Caco-2 (cell line): ENCODE results near the gene SHC3. TPM values are rescaled to one million over a fixed set of nuclear protein-coding genes. Genes with fewer than 3 reads are reported as not detected.

Experiments used
- BruUV-seq: library from RNA; stranded (reverse); fragments of 400-500 nt; replicated peaks from 2 replicates; lab custom pipeline; 2021; lab: Mats Ljungman, UMichigan
- CTCF ChIA-PET: fragments of 300-600 bp; sonication (Branson Sonifier 250); formaldehyde crosslinking; loops from one replicate; lab custom pipeline; 2022; ENCODE audit warnings: antibody characterized with exemption; lab: Charles Lee
- POLR2A ChIA-PET: fragments of 300-600 bp; sonication (Branson Sonifier 250); formaldehyde crosslinking; loops from one replicate; lab custom pipeline; 2022; ENCODE audit warnings: antibody characterized with exemption; lab: Charles Lee
- DNase-seq, 2 experiments: peaks; one replicate each; pipeline versions ENCODE4 v3.0.0 to v3.0.0-alpha.2; 2020 to 2022
- H3K27me3 ChIP-seq: replicated peaks from 2 replicates; pipeline ENCODE4 v1.6.0; 2011; ENCODE audit warnings: low read length; ENCODE audit not compliant: control insufficient read depth, insufficient read depth
- H3K36me3 ChIP-seq: 2 replicates; pipeline ENCODE4 v1.5.1; 2011; ENCODE audit warnings: low read length; ENCODE audit not compliant: control insufficient read depth, insufficient read depth
- H3K4me1 ChIP-seq: fragments of 250-450 bp; sonication (Bioruptor Pico); 2 replicates; pipeline ENCODE4 v1.5.1; 2020; ENCODE audit warnings: mild to moderate bottlenecking
- H3K4me3 ChIP-seq: 2 replicates; pipeline ENCODE4 v1.5.1; 2011; ENCODE audit warnings: low read depth, mild to moderate bottlenecking, control low read depth, low read length
- H3K9me3 ChIP-seq: fragments of 250-450 bp; sonication (Bioruptor Pico); 2 replicates; pipeline ENCODE4 v1.5.1; 2020; ENCODE audit warnings: mild to moderate bottlenecking, moderate library complexity
- H3K27ac Mint-ChIP-seq: one replicate; pipeline ENCODE4 v1.8.0; 2022; ENCODE audit warnings: mixed read lengths; ENCODE audit not compliant: unreplicated experiment
- H3K27me3 Mint-ChIP-seq: one replicate; pipeline ENCODE4 v1.8.0; 2022; ENCODE audit warnings: mixed read lengths; ENCODE audit not compliant: insufficient read depth, unreplicated experiment
- H3K36me3 Mint-ChIP-seq: one replicate; pipeline ENCODE4 v1.8.0; 2022; ENCODE audit warnings: mild to moderate bottlenecking, mixed read lengths; ENCODE audit not compliant: insufficient read depth, unreplicated experiment
- H3K4me1 Mint-ChIP-seq: one replicate; pipeline ENCODE4 v1.8.0; 2022; ENCODE audit warnings: low read depth, mixed read lengths; ENCODE audit not compliant: unreplicated experiment
- H3K4me3 Mint-ChIP-seq: one replicate; pipeline ENCODE4 v1.8.0; 2022; ENCODE audit warnings: mild to moderate bottlenecking, moderate library complexity, mixed read lengths; ENCODE audit not compliant: unreplicated experiment
- H3K9me3 Mint-ChIP-seq: one replicate; pipeline ENCODE4 v1.8.0; 2022; ENCODE audit warnings: mixed read lengths; ENCODE audit not compliant: unreplicated experiment
- intact Hi-C: fragments of 100-400 bp; cut with micrococcal nuclease; formaldehyde crosslinking; loops from one replicate; pipeline ENCODE4 v1.10.0; 2022; ENCODE audit not compliant: unreplicated experiment
- total RNA-seq: library from RNA; stranded (reverse); gene quantifications from 2 replicates; pipeline ENCODE4 v1.2.3, GENCODE V29; 2022
- TF ChIP-seq, protein P1 (sequence below), 2 experiments: fragments of 200-600 bp in 1 of 2; IDR thresholded peaks; 1 replicate in 1 of 2; 2 replicates in 1 of 2; pipeline versions ENCODE4 v1.5.1 to v1.8.0; 2011 to 2022; ENCODE audit warnings: antibody characterized with exemption in 1 of 2, control low read depth in 1 of 2, inconsistent platforms in 1 of 2, low read depth in 1 of 2, low read length in 1 of 2, mild to moderate bottlenecking in 1 of 2, moderate library complexity in 1 of 2; ENCODE audit not compliant: insufficient read depth in 1 of 2, severe bottlenecking in 1 of 2, unreplicated experiment in 1 of 2

Gene SHC3
- total RNA-seq, 1 experiment from 2014 or later: 0.20 TPM

DNA sequence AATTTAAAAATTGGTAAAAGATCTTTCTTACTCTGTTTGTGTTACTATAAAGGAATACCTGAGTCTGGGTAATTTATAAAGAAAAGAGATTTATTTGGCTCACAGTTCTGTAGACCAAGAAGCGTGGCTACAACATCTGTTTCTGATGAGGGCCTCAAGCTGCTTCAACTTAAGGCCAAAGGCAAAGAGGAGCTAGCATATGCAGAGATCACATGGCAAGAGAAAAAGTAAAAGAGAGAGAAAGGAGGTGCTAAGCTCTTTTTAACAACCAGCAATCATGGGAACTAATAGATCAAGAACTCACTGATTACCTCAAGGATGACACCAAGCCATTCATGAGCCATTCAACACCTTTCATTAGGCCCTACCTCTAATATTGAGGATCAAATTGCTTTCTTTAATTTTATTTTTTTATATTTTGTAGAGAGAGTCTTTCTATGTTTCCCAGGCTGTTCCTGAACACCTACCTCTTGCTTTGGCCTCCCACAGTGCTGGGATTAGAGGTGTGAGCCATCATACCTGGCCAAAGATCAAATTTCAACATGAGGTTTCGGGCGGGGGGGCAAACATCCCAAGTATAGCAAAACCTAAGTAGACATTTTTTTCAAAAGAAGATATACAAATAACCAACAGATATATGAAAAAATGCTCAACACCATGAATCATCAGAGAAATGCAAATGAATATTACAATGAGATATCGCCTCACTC is 16.0 kb upstream of the SHC3 start:
- TF ChIP-seq, protein P1, sequence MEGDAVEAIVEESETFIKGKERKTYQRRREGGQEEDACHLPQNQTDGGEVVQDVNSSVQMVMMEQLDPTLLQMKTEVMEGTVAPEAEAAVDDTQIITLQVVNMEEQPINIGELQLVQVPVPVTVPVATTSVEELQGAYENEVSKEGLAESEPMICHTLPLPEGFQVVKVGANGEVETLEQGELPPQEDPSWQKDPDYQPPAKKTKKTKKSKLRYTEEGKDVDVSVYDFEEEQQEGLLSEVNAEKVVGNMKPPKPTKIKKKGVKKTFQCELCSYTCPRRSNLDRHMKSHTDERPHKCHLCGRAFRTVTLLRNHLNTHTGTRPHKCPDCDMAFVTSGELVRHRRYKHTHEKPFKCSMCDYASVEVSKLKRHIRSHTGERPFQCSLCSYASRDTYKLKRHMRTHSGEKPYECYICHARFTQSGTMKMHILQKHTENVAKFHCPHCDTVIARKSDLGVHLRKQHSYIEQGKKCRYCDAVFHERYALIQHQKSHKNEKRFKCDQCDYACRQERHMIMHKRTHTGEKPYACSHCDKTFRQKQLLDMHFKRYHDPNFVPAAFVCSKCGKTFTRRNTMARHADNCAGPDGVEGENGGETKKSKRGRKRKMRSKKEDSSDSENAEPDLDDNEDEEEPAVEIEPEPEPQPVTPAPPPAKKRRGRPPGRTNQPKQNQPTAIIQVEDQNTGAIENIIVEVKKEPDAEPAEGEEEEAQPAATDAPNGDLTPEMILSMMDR (IDR thresholded peaks at IDR 0.05; ENCODE audit: insufficient read depth in 1 of 2, low read depth in 1 of 2, low read length in 1 of 2, severe bottlenecking in 1 of 2, unreplicated experiment in 1 of 2): no peak
- no peak overlapping the region for H3K4me3 Mint-ChIP-seq
- POLR2A ChIA-PET: no interaction called here
- CTCF ChIA-PET: no interaction called here
- no peak overlapping the region for H3K27ac Mint-ChIP-seq
- H3K27me3 Mint-ChIP-seq: no peaks in the 10 kb centered on the region
- H3K36me3 Mint-ChIP-seq: no peaks in the 10 kb centered on the region
- H3K4me1 Mint-ChIP-seq: peaks cover 7% of the 10 kb centered on the region
- no peaks in the 10 kb centered on the region for H3K9me3 Mint-ChIP-seq
- Histone ChIP-seq H3K9me3 (no peaks in the 10 kb centered on the region), H3K4me1 (no peaks in the 10 kb centered on the region; the same call in 1 of the 2 replicates), H3K36me3 (no peaks in the 10 kb centered on the region), H3K4me3 (no peak overlapping the region), H3K27me3 (no peaks in the 10 kb centered on the region)
- BruUV-seq: no TSS peak
- intact Hi-C loops: no loop called here
- DNase-seq: no peak

DNA sequence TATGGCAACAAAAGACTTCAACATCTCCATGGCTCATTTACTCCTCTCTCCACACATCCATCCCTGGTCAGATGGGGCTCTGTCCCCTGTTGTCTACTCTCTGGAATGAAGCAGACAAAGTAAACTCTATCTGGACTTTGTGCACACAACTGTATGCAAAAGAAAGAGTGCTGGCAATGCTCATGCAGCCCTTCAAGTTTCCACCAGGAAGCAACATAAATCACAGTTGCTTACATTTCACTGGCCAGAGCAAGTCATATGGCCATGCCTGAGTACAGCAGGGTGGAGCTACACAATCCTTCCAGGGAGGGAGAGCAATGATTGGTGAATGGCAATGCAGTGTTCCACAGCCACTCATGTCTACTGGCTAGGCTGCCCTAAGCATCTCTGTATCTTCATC is 12.4 kb upstream of the SHC3 start:
- H3K27me3 ChIP-seq: no peaks in the 10 kb centered on the region
- CTCF ChIA-PET: no interaction called here
- H3K9me3 ChIP-seq: no peaks in the 10 kb centered on the region
- no peak overlapping the region for H3K4me3 ChIP-seq
- Mint-ChIP-seq H3K4me3 (no peak overlapping the region), H3K9me3 (no peaks in the 10 kb centered on the region), H3K27ac (no peak overlapping the region), H3K27me3 (no peaks in the 10 kb centered on the region), H3K36me3 (no peaks in the 10 kb centered on the region), H3K4me1 (peaks cover 7% of the 10 kb centered on the region)
- no TSS peak for BruUV-seq
- no peaks in the 10 kb centered on the region for H3K36me3 ChIP-seq
- TF ChIP-seq, protein P1 (IDR thresholded peaks at IDR 0.05; ENCODE audit: insufficient read depth in 1 of 2, low read depth in 1 of 2, low read length in 1 of 2, severe bottlenecking in 1 of 2, unreplicated experiment in 1 of 2): no peak
- intact Hi-C loops: no loop called here
- POLR2A ChIA-PET: no interaction called here
- DNase-seq: no peak
- no peaks in the 10 kb centered on the region; the same call in 1 of the 2 replicates for H3K4me1 ChIP-seq

- H3K4me3 ChIP-seq: no peak overlapping the region
- Mint-ChIP-seq H3K36me3 (peaks cover 8% of the 10 kb centered on the region), H3K9me3 (no peaks in the 10 kb centered on the region), H3K4me3 (no peak overlapping the region), H3K27me3 (peaks cover 3% of the 10 kb centered on the region), H3K27ac (no peak overlapping the region), H3K4me1 (no peaks in the 10 kb centered on the region)
- ChIA-PET POLR2A (no interaction called here), CTCF (no interaction called here)
- no TSS peak for BruUV-seq
- TF ChIP-seq, protein P1 (IDR thresholded peaks at IDR 0.05; ENCODE audit: insufficient read depth in 1 of 2, low read depth in 1 of 2, low read length in 1 of 2, severe bottlenecking in 1 of 2, unreplicated experiment in 1 of 2): no peak
- no peaks in the 10 kb centered on the region for H3K9me3 ChIP-seq
- no peak for DNase-seq
- H3K36me3 ChIP-seq: no peaks in the 10 kb centered on the region
- intact Hi-C loops: loop anchor here (10.0 kb wide), 1 partner anchor 126 kb away; the partner anchor contains the start of genes CKS2 and SECISBP2
- no peaks in the 10 kb centered on the region for H3K4me1 ChIP-seq
- no peaks in the 10 kb centered on the region for H3K27me3 ChIP-seq
These were observed 10.6 kb upstream of the SHC3 start for GRCh38 chr9:89189215-89189614.
